ENCODE measurements around the gene F12. TPM values are rescaled to one million over a fixed set of nuclear protein-coding genes. Genes with fewer than 3 reads are reported as not detected.

Gene F12
- total and polyA plus RNA-seq, 2 donors (not counting 1 experiment from before 2014, with no cell fraction given): 0.10 to 0.50 TPM

GRCh38 chr5:177393990-177394389 is 15.4 kb downstream of the F12 start:
- H3K79me2 ChIP-seq (ENCODE audit: control insufficient read depth, insufficient read depth, low read length): no peaks in the 10 kb centered on the region
- no peak overlapping the region for H3K4me2 ChIP-seq (ENCODE audit: extremely low read depth, insufficient read depth, low read length)
- no peaks in the 10 kb centered on the region for H3K36me3 ChIP-seq (ENCODE audit: control insufficient read depth, insufficient read depth, low read length)
- H3K27me3 ChIP-seq (ENCODE audit: control insufficient read depth, insufficient read depth, low read length): peaks cover 10% of the 10 kb centered on the region
- peaks cover 11% of the 10 kb centered on the region for H3K4me1 ChIP-seq (ENCODE audit: control insufficient read depth, extremely low read depth, insufficient read depth, low read length)
- H3K9me3 ChIP-seq (ENCODE audit: control insufficient read depth, insufficient read depth, low read depth, low read length): no peaks in the 10 kb centered on the region
- TF ChIP-seq CTCF (conservative IDR thresholded peaks at IDR 0.05 in 1 of 2, IDR thresholded peaks at IDR 0.05 in 1 of 2; ENCODE audit: low read depth in 1 of 2, low read length in 2 of 2): no peak
- no peak for TF ChIP-seq EZH2 (IDR thresholded peaks at IDR 0.05; ENCODE audit: low read length, missing control alignments)
- DNase-seq (ENCODE audit: low read depth in 2 of 2): no peak
- H3K9ac ChIP-seq (ENCODE audit: insufficient read depth, low read length): no peak overlapping the region
- H3K27ac ChIP-seq (ENCODE audit: insufficient read depth, low read length): no peak overlapping the region
- no peak overlapping the region for H2AFZ ChIP-seq (ENCODE audit: low read length)
- no peaks in the 10 kb centered on the region for H4K20me1 ChIP-seq (ENCODE audit: control insufficient read depth, extremely low read depth, insufficient read depth, low read length)
- H3K4me3 ChIP-seq (replicated peaks in 1 of 4; ENCODE audit: control extremely low read depth in 1 of 4, insufficient read depth in 1 of 4, low read depth in 3 of 4, low read length in 4 of 4): no peak overlapping the region

- no peaks in the 10 kb centered on the region for H4K20me1 ChIP-seq (ENCODE audit: control insufficient read depth, extremely low read depth, insufficient read depth, low read length)
- no peak overlapping the region for H3K4me3 ChIP-seq (replicated peaks in 1 of 4; ENCODE audit: control extremely low read depth in 1 of 4, insufficient read depth in 1 of 4, low read depth in 3 of 4, low read length in 4 of 4)
- DNase-seq (ENCODE audit: low read depth in 2 of 2): no peak
- H3K9me3 ChIP-seq (ENCODE audit: control insufficient read depth, insufficient read depth, low read depth, low read length): no peaks in the 10 kb centered on the region
- no peak overlapping the region for H2AFZ ChIP-seq (ENCODE audit: low read length)
- H3K4me1 ChIP-seq (ENCODE audit: control insufficient read depth, extremely low read depth, insufficient read depth, low read length): peaks cover 17% of the 10 kb centered on the region
- no peak overlapping the region for H3K27ac ChIP-seq (ENCODE audit: insufficient read depth, low read length)
- H3K27me3 ChIP-seq (ENCODE audit: control insufficient read depth, insufficient read depth, low read length): peaks cover 10% of the 10 kb centered on the region
- no peaks in the 10 kb centered on the region for H3K79me2 ChIP-seq (ENCODE audit: control insufficient read depth, insufficient read depth, low read length)
- H3K9ac ChIP-seq (ENCODE audit: insufficient read depth, low read length): no peak overlapping the region
- H3K36me3 ChIP-seq (ENCODE audit: control insufficient read depth, insufficient read depth, low read length): no peaks in the 10 kb centered on the region
- no peak overlapping the region for H3K4me2 ChIP-seq (ENCODE audit: extremely low read depth, insufficient read depth, low read length)
- no peak for TF ChIP-seq EZH2 (IDR thresholded peaks at IDR 0.05; ENCODE audit: low read length, missing control alignments)
- no peak for TF ChIP-seq CTCF (conservative IDR thresholded peaks at IDR 0.05 in 1 of 2, IDR thresholded peaks at IDR 0.05 in 1 of 2; ENCODE audit: low read depth in 1 of 2, low read length in 2 of 2)
These were observed 16.1 kb downstream of the F12 start for GRCh38 chr5:177393206-177393765.

- H4K20me1 ChIP-seq (ENCODE audit: control insufficient read depth, extremely low read depth, insufficient read depth, low read length): no peaks in the 10 kb centered on the region
- no peaks in the 10 kb centered on the region for H3K36me3 ChIP-seq (ENCODE audit: control insufficient read depth, insufficient read depth, low read length)
- H3K9me3 ChIP-seq (ENCODE audit: control insufficient read depth, insufficient read depth, low read depth, low read length): no peaks in the 10 kb centered on the region
- no peak overlapping the region for H3K27ac ChIP-seq (ENCODE audit: insufficient read depth, low read length)
- no peak overlapping the region for H2AFZ ChIP-seq (ENCODE audit: low read length)
- TF ChIP-seq CTCF (conservative IDR thresholded peaks at IDR 0.05 in 1 of 2, IDR thresholded peaks at IDR 0.05 in 1 of 2; ENCODE audit: low read depth in 1 of 2, low read length in 2 of 2) (no peak), EZH2 (IDR thresholded peaks at IDR 0.05; ENCODE audit: low read length, missing control alignments) (no peak)
- no peak overlapping the region for H3K9ac ChIP-seq (ENCODE audit: insufficient read depth, low read length)
- no peak overlapping the region for H3K4me3 ChIP-seq (replicated peaks in 1 of 4; ENCODE audit: control extremely low read depth in 1 of 4, insufficient read depth in 1 of 4, low read depth in 3 of 4, low read length in 4 of 4)
- H3K4me1 ChIP-seq (ENCODE audit: control insufficient read depth, extremely low read depth, insufficient read depth, low read length): peaks cover 17% of the 10 kb centered on the region
- H3K27me3 ChIP-seq (ENCODE audit: control insufficient read depth, insufficient read depth, low read length): peaks cover 9% of the 10 kb centered on the region
- H3K79me2 ChIP-seq (ENCODE audit: control insufficient read depth, insufficient read depth, low read length): no peaks in the 10 kb centered on the region
- no peak for DNase-seq (ENCODE audit: low read depth in 2 of 2)
- no peak overlapping the region for H3K4me2 ChIP-seq (ENCODE audit: extremely low read depth, insufficient read depth, low read length)
These were observed 16.6 kb downstream of the F12 start for GRCh38 chr5:177392765-177393164.

Measured in fibroblast of lung (primary cell).